SK-N-SH treated with all-trans-retinoic acid at 6 μM for 48 hours (cell line): Measurements from ENCODE around the gene RGS7.

Source experiments
- ATAC-seq: fragments of 200-7000 bp; cut with Tn5 transposase; 3 replicates; pipeline ENCODE4 v1.9.1; 2020; ENCODE audit warnings: mild to moderate bottlenecking, moderate library complexity
- ARNTL ChIP-seq: fragments of 450-650 bp; formaldehyde crosslinking; IDR thresholded peaks from 2 replicates; pipeline ENCODE4 v1.5.0; 2020; ENCODE audit warnings: low read depth, mild to moderate bottlenecking, moderate library complexity, borderline replicate concordance
- BACH2 ChIP-seq: fragments of 250-450 bp; sonication (Bioruptor Pico); IDR thresholded peaks from 2 replicates; pipeline ENCODE4 v1.9.0; 2021; ENCODE audit warnings: mild to moderate bottlenecking, borderline replicate concordance
- CSDC2 ChIP-seq: fragments of 250-450 bp; sonication (Bioruptor Pico); IDR thresholded peaks from 2 replicates; pipeline ENCODE4 v1.5.0; 2020; ENCODE audit warnings: mild to moderate bottlenecking, moderate library complexity
- ESRRG ChIP-seq: fragments of 250-450 bp; sonication (Bioruptor Pico); IDR thresholded peaks from 2 replicates; pipeline ENCODE4 v1.6.1; 2021; ENCODE audit warnings: mild to moderate bottlenecking
- ISL1 ChIP-seq: fragments of 250-450 bp; sonication (Bioruptor Pico); IDR thresholded peaks from 2 replicates; pipeline ENCODE4 v2.1.2; 2022; ENCODE audit warnings: mild to moderate bottlenecking, moderate library complexity
- OSR1 ChIP-seq: fragments of 250-450 bp; sonication (Bioruptor Pico); IDR thresholded peaks from 2 replicates; pipeline ENCODE4 v1.8.0; 2022; ENCODE audit warnings: moderate library complexity, mild to moderate bottlenecking, inconsistent platforms
- PPARA ChIP-seq: fragments of 250-450 bp; sonication (Bioruptor Pico); IDR thresholded peaks from 2 replicates; pipeline ENCODE4 v1.5.0; 2020; ENCODE audit warnings: mild to moderate bottlenecking, borderline replicate concordance
- RARB ChIP-seq: fragments of 250-450 bp; sonication (Bioruptor Pico); IDR thresholded peaks from 2 replicates; pipeline ENCODE4 v1.8.0; 2021; ENCODE audit warnings: mild to moderate bottlenecking, moderate library complexity
- SNAI2 ChIP-seq: fragments of 250-450 bp; sonication (Bioruptor Pico); IDR thresholded peaks from 2 replicates; pipeline ENCODE4 v1.5.0; 2020; ENCODE audit warnings: mild to moderate bottlenecking, moderate library complexity
- TCF4 ChIP-seq: fragments of 250-450 bp; sonication (Bioruptor Pico); IDR thresholded peaks from 2 replicates; pipeline ENCODE4 v1.8.0; 2021; ENCODE audit warnings: mild to moderate bottlenecking, moderate library complexity, borderline replicate concordance
- TOX ChIP-seq: fragments of 250-450 bp; sonication (Bioruptor Pico); IDR thresholded peaks from 2 replicates; pipeline ENCODE4 v1.8.0; 2021; ENCODE audit warnings: mild to moderate bottlenecking, moderate library complexity, borderline replicate concordance
- ZC3H10 ChIP-seq: fragments of 250-450 bp; sonication (Bioruptor Pico); IDR thresholded peaks from 2 replicates; pipeline ENCODE4 v1.5.1; 2021; ENCODE audit warnings: mild to moderate bottlenecking, moderate library complexity
- ZFP3 ChIP-seq: fragments of 250-450 bp; sonication (Bioruptor Pico); IDR thresholded peaks from 2 replicates; pipeline ENCODE4 v1.5.0; 2020; ENCODE audit warnings: mild to moderate bottlenecking, moderate library complexity
- ZFP30 ChIP-seq: fragments of 450-650 bp; formaldehyde crosslinking; IDR thresholded peaks from 2 replicates; pipeline ENCODE4 v1.5.0; 2022; ENCODE audit warnings: mild to moderate bottlenecking, moderate library complexity
- ZNF565 ChIP-seq: fragments of 450-650 bp; formaldehyde crosslinking; conservative IDR thresholded peaks from 2 replicates; pipeline ENCODE4 v1.5.0; 2020; ENCODE audit warnings: low read depth, mild to moderate bottlenecking, moderate library complexity
- ZNF70 ChIP-seq: fragments of 450-650 bp; formaldehyde crosslinking; IDR thresholded peaks from 2 replicates; pipeline ENCODE4 v1.5.0; 2020; ENCODE audit warnings: mild to moderate bottlenecking, moderate library complexity
- ZNF8 ChIP-seq: fragments of 450-650 bp; formaldehyde crosslinking; IDR thresholded peaks from 2 replicates; pipeline ENCODE4 v1.5.0; 2020; ENCODE audit warnings: mild to moderate bottlenecking, moderate library complexity
- TF ChIP-seq, protein P1 (sequence below): fragments of 250-450 bp; sonication (Bioruptor Pico); IDR thresholded peaks from 2 replicates; pipeline ENCODE4 v1.8.0; 2020; ENCODE audit warnings: mild to moderate bottlenecking, moderate library complexity, borderline replicate concordance
- TF ChIP-seq, protein P2 (sequence below): fragments of 250-450 bp; sonication (Bioruptor Pico); IDR thresholded peaks from 2 replicates; pipeline ENCODE4 v1.8.0; 2021; ENCODE audit warnings: low read depth, mild to moderate bottlenecking, moderate library complexity, borderline replicate concordance
- TF ChIP-seq, protein P3 (sequence below): fragments of 250-450 bp; sonication (Bioruptor Pico); IDR thresholded peaks from 2 replicates; pipeline ENCODE4 v1.5.1; 2020; ENCODE audit warnings: low read depth, mild to moderate bottlenecking, moderate library complexity
- TF ChIP-seq, protein P4 (sequence below): fragments of 250-450 bp; sonication (Bioruptor Pico); IDR thresholded peaks from 2 replicates; pipeline ENCODE4 v1.5.0; 2020; ENCODE audit warnings: mild to moderate bottlenecking, moderate library complexity
- TF ChIP-seq, protein P5 (sequence below): fragments of 250-450 bp; sonication (Bioruptor Pico); IDR thresholded peaks from 2 replicates; pipeline ENCODE4 v1.5.1; 2021; ENCODE audit warnings: mild to moderate bottlenecking, moderate library complexity

Gene RGS7

DNA sequence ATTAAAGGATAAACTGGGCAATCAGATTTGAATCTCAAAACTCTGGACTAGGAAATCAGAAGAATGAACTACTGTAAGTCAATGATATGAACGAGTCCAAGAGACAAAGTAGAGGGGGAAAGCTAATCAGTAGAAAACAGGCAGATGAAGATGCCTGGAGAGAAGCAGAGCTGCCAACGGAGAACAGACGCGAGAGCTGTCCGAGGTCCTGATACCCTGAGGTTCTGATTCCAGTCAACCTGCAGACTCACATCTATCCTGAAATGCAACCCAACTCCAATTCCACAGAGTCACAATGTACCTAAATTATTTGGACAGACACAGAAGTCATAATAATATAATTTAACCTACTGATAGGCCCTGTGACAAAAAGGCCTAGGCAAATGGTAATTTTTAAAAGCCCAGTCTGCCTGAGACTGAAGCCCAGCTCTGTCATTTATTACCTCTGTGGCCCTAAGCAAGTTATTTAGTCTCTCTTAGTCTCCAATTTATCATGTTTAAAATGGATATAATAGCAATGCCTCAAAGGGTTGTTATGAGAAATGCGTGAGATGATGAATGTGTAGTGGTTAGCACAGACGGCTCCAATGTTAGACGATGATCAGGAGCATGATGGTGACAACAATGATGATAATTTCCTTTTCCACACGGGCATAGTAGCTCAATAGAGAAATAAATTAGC, 33.4 kb downstream of the RGS7 start:
- no peak for ATAC-seq
- TF ChIP-seq ZC3H10 (CRISPR knock-in tag) (no peak), ZNF8 (CRISPR knock-in tag) (no peak), CSDC2 (CRISPR knock-in tag) (no peak), PPARA (CRISPR knock-in tag) (no peak), SNAI2 (CRISPR knock-in tag) (no peak), ISL1 (CRISPR knock-in tag) (no peak), BACH2 (no peak)
- TF ChIP-seq, protein P1, sequence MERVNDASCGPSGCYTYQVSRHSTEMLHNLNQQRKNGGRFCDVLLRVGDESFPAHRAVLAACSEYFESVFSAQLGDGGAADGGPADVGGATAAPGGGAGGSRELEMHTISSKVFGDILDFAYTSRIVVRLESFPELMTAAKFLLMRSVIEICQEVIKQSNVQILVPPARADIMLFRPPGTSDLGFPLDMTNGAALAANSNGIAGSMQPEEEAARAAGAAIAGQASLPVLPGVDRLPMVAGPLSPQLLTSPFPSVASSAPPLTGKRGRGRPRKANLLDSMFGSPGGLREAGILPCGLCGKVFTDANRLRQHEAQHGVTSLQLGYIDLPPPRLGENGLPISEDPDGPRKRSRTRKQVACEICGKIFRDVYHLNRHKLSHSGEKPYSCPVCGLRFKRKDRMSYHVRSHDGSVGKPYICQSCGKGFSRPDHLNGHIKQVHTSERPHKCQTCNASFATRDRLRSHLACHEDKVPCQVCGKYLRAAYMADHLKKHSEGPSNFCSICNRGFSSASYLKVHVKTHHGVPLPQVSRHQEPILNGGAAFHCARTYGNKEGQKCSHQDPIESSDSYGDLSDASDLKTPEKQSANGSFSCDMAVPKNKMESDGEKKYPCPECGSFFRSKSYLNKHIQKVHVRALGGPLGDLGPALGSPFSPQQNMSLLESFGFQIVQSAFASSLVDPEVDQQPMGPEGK (CRISPR knock-in tag), result no peak
- TF ChIP-seq, protein P2, sequence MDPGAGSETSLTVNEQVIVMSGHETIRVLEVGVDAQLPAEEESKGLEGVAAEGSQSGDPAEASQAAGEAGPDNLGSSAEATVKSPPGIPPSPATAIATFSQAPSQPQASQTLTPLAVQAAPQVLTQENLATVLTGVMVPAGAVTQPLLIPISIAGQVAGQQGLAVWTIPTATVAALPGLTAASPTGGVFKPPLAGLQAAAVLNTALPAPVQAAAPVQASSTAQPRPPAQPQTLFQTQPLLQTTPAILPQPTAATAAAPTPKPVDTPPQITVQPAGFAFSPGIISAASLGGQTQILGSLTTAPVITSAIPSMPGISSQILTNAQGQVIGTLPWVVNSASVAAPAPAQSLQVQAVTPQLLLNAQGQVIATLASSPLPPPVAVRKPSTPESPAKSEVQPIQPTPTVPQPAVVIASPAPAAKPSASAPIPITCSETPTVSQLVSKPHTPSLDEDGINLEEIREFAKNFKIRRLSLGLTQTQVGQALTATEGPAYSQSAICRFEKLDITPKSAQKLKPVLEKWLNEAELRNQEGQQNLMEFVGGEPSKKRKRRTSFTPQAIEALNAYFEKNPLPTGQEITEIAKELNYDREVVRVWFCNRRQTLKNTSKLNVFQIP (CRISPR knock-in tag), result no peak

DNA sequence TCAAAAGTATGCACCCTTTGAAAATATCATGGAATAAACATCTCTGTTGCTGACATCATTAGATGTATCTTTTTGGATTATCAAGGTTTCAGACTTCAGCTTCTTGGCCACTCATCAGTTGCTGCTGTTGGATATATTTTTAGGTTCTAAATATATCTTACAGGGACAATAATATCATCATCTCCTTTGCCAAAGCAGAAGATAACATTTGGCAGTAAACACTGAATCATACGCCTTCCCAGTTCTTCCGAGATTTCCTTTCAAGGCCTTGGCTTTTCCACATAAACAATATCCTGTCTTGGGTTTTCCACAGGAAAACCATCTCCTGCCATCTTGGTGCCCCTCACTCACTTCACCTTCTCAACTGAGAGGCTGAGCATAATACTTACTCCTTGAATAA, 39.3 kb downstream of the RGS7 start:
- TF ChIP-seq, protein P3, sequence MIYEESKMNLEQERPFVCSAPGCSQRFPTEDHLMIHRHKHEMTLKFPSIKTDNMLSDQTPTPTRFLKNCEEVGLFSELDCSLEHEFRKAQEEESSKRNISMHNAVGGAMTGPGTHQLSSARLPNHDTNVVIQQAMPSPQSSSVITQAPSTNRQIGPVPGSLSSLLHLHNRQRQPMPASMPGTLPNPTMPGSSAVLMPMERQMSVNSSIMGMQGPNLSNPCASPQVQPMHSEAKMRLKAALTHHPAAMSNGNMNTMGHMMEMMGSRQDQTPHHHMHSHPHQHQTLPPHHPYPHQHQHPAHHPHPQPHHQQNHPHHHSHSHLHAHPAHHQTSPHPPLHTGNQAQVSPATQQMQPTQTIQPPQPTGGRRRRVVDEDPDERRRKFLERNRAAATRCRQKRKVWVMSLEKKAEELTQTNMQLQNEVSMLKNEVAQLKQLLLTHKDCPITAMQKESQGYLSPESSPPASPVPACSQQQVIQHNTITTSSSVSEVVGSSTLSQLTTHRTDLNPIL (CRISPR knock-in tag), result no peak
- TF ChIP-seq CSDC2 (CRISPR knock-in tag) (no peak), TCF4 (CRISPR knock-in tag) (no peak), ZNF565 (CRISPR knock-in tag) (no peak), BACH2 (no peak), ARNTL (CRISPR knock-in tag) (no peak), ZNF70 (no peak), ZNF8 (CRISPR knock-in tag) (no peak), PPARA (CRISPR knock-in tag) (no peak), RARB (CRISPR knock-in tag) (no peak), ZFP30 (CRISPR knock-in tag) (no peak), ISL1 (CRISPR knock-in tag) (no peak), ZFP3 (no peak), SNAI2 (CRISPR knock-in tag) (no peak), ESRRG (CRISPR knock-in tag) (no peak), OSR1 (CRISPR knock-in tag) (no peak), TOX (CRISPR knock-in tag) (no peak)
- TF ChIP-seq, protein P1 (CRISPR knock-in tag), result no peak
- TF ChIP-seq, protein P4, sequence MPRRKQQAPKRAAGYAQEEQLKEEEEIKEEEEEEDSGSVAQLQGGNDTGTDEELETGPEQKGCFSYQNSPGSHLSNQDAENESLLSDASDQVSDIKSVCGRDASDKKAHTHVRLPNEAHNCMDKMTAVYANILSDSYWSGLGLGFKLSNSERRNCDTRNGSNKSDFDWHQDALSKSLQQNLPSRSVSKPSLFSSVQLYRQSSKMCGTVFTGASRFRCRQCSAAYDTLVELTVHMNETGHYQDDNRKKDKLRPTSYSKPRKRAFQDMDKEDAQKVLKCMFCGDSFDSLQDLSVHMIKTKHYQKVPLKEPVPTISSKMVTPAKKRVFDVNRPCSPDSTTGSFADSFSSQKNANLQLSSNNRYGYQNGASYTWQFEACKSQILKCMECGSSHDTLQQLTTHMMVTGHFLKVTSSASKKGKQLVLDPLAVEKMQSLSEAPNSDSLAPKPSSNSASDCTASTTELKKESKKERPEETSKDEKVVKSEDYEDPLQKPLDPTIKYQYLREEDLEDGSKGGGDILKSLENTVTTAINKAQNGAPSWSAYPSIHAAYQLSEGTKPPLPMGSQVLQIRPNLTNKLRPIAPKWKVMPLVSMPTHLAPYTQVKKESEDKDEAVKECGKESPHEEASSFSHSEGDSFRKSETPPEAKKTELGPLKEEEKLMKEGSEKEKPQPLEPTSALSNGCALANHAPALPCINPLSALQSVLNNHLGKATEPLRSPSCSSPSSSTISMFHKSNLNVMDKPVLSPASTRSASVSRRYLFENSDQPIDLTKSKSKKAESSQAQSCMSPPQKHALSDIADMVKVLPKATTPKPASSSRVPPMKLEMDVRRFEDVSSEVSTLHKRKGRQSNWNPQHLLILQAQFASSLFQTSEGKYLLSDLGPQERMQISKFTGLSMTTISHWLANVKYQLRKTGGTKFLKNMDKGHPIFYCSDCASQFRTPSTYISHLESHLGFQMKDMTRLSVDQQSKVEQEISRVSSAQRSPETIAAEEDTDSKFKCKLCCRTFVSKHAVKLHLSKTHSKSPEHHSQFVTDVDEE (CRISPR knock-in tag), result no peak
- ATAC-seq, result no peak

DNA sequence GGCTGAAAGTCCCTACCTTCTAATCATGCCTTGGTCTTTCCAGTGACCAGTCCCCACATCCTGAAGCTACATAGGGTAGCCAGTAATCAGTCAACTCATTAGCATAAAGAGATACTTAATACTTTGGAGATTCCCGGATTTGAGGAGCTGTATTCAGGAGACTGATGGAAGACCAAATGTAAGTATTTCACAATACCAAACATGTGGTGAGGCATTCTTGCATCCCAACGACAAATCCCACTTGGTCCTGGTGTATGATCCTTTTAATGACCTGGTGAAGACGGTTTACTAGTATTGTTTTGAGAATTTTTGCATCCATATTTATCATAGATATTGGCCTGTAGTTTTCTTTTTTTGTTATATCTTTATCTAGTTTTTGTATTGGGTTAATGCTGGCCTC, 40.6 kb downstream of the RGS7 start:
- ATAC-seq, result no peak
- no peak for TF ChIP-seq ZC3H10 (CRISPR knock-in tag)
- TF ChIP-seq, protein P4 (CRISPR knock-in tag), result no peak
- TF ChIP-seq ZNF565 (CRISPR knock-in tag), result no peak
- TF ChIP-seq, protein P5, sequence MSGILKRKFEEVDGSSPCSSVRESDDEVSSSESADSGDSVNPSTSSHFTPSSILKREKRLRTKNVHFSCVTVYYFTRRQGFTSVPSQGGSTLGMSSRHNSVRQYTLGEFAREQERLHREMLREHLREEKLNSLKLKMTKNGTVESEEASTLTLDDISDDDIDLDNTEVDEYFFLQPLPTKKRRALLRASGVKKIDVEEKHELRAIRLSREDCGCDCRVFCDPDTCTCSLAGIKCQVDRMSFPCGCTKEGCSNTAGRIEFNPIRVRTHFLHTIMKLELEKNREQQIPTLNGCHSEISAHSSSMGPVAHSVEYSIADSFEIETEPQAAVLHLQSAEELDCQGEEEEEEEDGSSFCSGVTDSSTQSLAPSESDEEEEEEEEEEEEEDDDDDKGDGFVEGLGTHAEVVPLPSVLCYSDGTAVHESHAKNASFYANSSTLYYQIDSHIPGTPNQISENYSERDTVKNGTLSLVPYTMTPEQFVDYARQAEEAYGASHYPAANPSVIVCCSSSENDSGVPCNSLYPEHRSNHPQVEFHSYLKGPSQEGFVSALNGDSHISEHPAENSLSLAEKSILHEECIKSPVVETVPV (CRISPR knock-in tag), result no peak
- no peak for TF ChIP-seq PPARA (CRISPR knock-in tag)
- TF ChIP-seq ZFP3, result no peak
- no peak for TF ChIP-seq TCF4 (CRISPR knock-in tag)
